ENCODE results near the gene MARF1. TPM values are rescaled to one million over a fixed set of nuclear protein-coding genes. Genes with fewer than 3 reads are reported as not detected.
A peak's percentile ranks its signal among the peaks of the same experiment; 100 is the strongest.
"Not testable (repeated sequence)": the region's sequence is repeated elsewhere in the genome, so short reads cannot be mapped to it uniquely, and the experiment has no call there.

Gene MARF1
- total RNA-seq: 160 and 186 TPM in 2 replicates

DNA sequence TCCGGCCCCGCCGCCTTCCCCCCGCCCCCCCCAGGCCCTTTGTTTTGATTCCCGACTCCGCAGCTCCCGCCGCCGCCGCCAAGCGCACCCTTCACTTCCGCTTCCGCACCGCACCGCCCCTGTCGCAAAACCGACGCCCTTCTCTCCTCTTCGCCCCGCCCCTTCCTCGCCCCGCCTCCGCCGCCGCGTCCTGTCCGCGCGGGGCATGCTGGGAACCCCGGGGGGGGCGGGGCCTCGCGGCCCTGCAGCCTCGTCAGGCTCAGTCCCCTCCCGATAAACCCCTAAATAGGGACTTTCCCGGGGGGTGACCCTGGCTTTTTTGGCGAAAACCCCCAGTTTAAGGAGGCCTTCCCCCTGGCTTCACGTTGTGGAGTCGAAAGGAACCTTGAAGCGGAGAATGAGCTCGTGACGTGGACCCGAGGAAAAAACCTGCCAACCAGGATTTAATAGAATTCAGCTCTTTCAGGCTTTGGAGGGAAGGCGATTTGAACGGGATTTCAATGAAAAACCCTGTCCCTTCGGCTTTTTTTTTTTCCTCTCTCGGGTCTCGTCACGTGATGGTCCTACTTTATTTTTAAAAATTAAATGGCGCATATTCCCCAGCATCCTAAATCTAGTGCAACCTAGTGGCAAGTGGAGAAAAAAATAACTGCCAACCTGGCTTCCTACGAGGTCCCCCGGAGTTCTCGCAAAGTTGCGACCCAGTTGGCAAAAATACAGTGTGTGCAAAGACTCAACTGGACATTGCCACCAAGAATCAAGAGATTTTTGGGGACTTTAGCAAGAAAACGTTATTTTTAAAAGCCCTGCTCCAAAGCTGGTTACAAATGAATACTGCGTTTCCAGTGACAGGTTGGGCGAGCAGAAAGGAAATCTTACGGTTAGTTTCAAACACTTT is at the start of gene MARF1:
Gene MARF1, minus strand, starts transcription at position 107 of the 898 bp plus-strand sequence. CDS start 3,921 bp downstream, outside the sequence.
- ATAC-seq (ENCODE audit: low read depth): peak; percentile 73
- H3K27me3 Mint-ChIP-seq: no peaks in the 10 kb centered on the region
- intact Hi-C loops (cut with micrococcal nuclease): loop anchor here (1.0 to 10.0 kb wide), 6 partner anchors 8 to 1011 kb away; partner anchors contain the start of genes BFAR, CEP20 and PARN
- no peak for TF ChIP-seq CTCF (IDR thresholded peaks at IDR 0.05)
- ChIA-PET POLR2A (interaction anchor here (0.5 to 7.3 kb wide), 23 partner anchors 8 to 1645 kb away, joined by 3 to 142 read pairs (median 6); partner anchors contain the start of genes BFAR, BMERB1, CEP20 and NDE1), CTCF (interaction anchor here (0.7 to 4.0 kb wide), 9 partner anchors 8 to 219 kb away, joined by 3 to 20 read pairs (median 7); no protein-coding TSS in a partner anchor)
- DNase-seq: peak; percentile 100
- peak within 1 kb of the TSS; percentile 84 for H3K4me3 Mint-ChIP-seq
- H3K36me3 Mint-ChIP-seq (ENCODE audit: low read depth): peaks cover 32% of the 10 kb centered on the region
- peak within 1 kb of the TSS; percentile 98 for H3K27ac Mint-ChIP-seq
- H3K4me1 Mint-ChIP-seq: peaks cover 75% of the 10 kb centered on the region
- no peaks in the 10 kb centered on the region for H3K9me3 Mint-ChIP-seq

DNA sequence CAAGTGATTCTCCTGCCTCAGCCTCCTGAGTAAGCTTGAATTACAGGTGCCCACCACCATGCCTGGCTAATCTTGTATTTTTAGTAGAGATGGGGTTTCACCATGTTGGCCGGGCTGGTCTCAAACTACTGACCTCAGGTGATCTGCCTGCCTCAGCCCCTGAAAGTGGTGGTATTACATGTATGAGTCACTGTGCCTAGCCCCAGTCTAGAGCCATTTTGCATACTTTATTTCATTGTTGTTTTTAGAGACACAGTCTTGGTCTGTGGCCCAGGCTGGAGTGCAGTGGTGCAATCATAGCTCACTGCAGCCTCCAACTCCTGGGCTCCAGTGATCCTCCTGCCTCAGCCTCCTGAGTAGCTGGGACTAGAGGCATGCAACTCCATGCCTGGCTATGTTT is 49.6 kb upstream of the MARF1 start:
- H3K27ac Mint-ChIP-seq; CTCF ChIA-PET; H3K4me3 Mint-ChIP-seq; H3K27me3 Mint-ChIP-seq; H3K9me3 Mint-ChIP-seq; POLR2A ChIA-PET; DNase-seq; intact Hi-C loops (cut with micrococcal nuclease); H3K4me1 Mint-ChIP-seq; ATAC-seq (ENCODE audit: low read depth): not testable (repeated sequence)
- H3K36me3 Mint-ChIP-seq (ENCODE audit: low read depth): peaks cover 90% of the 10 kb centered on the region

GRCh38 chr16:15691046-15691445 is 48.1 kb upstream of the MARF1 start:
- ATAC-seq (ENCODE audit: low read depth) (no peak), DNase-seq (no peak)
- H3K4me3 Mint-ChIP-seq: no peak overlapping the region
- H3K4me1 Mint-ChIP-seq: no peaks in the 10 kb centered on the region
- intact Hi-C loops (cut with micrococcal nuclease): no loop called here
- no peak overlapping the region for H3K27ac Mint-ChIP-seq
- H3K9me3 Mint-ChIP-seq: no peaks in the 10 kb centered on the region
- CTCF ChIA-PET: no interaction called here
- peaks cover 88% of the 10 kb centered on the region for H3K36me3 Mint-ChIP-seq (ENCODE audit: low read depth)
- POLR2A ChIA-PET: no interaction called here
- H3K27me3 Mint-ChIP-seq: no peaks in the 10 kb centered on the region
- no peak for TF ChIP-seq CTCF (IDR thresholded peaks at IDR 0.05)

DNA sequence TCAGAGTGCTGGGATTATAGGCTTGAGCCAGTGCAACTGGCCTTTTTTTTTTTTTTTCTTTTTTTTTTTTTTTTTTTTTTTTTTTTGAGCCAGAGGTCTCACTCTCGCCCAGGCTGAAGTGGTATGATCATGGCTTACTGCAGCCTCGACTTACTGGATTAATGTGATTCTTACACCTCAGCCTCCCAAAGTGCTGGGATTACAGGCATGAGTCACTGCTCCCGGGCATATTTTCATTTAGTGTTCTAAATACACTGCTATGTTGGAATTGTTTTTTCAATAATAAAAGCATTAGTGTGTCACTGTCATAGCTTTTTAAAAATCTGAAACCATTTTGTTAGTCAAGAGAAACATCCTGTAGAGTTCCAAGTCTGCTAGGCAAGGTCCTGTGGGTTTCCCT is 47.3 kb upstream of the MARF1 start:
- H3K4me1 Mint-ChIP-seq: no peaks in the 10 kb centered on the region
- POLR2A ChIA-PET: no interaction called here
- DNase-seq (no peak), ATAC-seq (ENCODE audit: low read depth) (no peak)
- CTCF ChIA-PET: no interaction called here
- no peak for TF ChIP-seq CTCF (IDR thresholded peaks at IDR 0.05)
- no peak overlapping the region for H3K27ac Mint-ChIP-seq
- peaks cover 90% of the 10 kb centered on the region for H3K36me3 Mint-ChIP-seq (ENCODE audit: low read depth)
- H3K4me3 Mint-ChIP-seq: no peak overlapping the region
- intact Hi-C loops (cut with micrococcal nuclease): no loop called here
- no peaks in the 10 kb centered on the region for H3K27me3 Mint-ChIP-seq
- no peaks in the 10 kb centered on the region for H3K9me3 Mint-ChIP-seq

DNA sequence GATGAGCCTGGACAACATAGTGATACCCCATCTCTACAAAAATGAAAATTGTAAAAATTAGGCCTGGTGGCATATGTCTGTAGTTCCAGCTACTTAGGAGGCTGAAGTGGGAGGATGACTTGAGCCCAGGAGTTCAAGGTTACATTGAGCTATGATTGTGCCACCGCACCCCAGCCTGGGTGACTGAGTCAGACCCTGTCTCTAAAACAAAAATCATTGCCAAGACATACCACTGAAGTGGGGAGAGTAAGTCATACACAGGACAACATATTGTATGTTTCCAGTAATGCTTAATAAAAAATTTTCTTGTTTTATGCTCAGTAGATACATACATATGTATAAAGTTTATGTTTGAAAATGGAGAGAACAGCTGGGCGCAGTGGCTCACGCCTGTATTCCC is 46.3 kb upstream of the MARF1 start:
- POLR2A ChIA-PET: no interaction called here

More for the DNA sequence above, 46.3 kb upstream of the MARF1 start:
- Mint-ChIP-seq H3K36me3 (ENCODE audit: low read depth) (peaks cover 89% of the 10 kb centered on the region), H3K4me1 (no peaks in the 10 kb centered on the region), H3K9me3 (no peaks in the 10 kb centered on the region), H3K27me3 (no peaks in the 10 kb centered on the region), H3K4me3 (no peak overlapping the region), H3K27ac (no peak overlapping the region)
- TF ChIP-seq CTCF (IDR thresholded peaks at IDR 0.05): no peak
- DNase-seq (no peak), ATAC-seq (ENCODE audit: low read depth) (no peak)
- CTCF ChIA-PET: no interaction called here
- intact Hi-C loops (cut with micrococcal nuclease): no loop called here

Measured in activated B cell treated with CpG ODN at 0.5 μM for 24 hours (primary cell).